ENCODE results near the gene KIAA0232. TPM values are rescaled to one million over a fixed set of nuclear protein-coding genes. Genes with fewer than 3 reads are reported as not detected.

Gene KIAA0232
- total and polyA plus RNA-seq, 9 of the 15 experiments (the other 6 are each of a cell fraction or from before 2014, with no cell fraction given) = 3.5 to 17.4 (median 13.0) TPM

- TF ChIP-seq MBD1 (CRISPR knock-in tag; IDR thresholded peaks at IDR 0.05) (peak; percentile 79; the same call in 1 of the 2 replicates), RBFOX2 (IDR thresholded peaks at IDR 0.05; ENCODE audit: low read depth, low read length) (peak; percentile 64), CEBPG (CRISPR knock-in tag; IDR thresholded peaks at IDR 0.05) (no peak), CEBPG (tag; conservative IDR thresholded peaks at IDR 0.05 in 1 of 2, IDR thresholded peaks at IDR 0.05 in 1 of 2) (no peak), POLR2B (IDR thresholded peaks at IDR 0.05; ENCODE audit: low read depth, partially characterized antibody) (no peak), CTCF (IDR thresholded peaks at IDR 0.05 in 2 of 3, conservative IDR thresholded peaks at IDR 0.05 in 1 of 3; ENCODE audit: insufficient read depth in 2 of 3, low read depth in 1 of 3, low read length in 3 of 3) (no peak), BRF1 (IDR thresholded peaks at IDR 0.05; ENCODE audit: borderline replicate concordance, extremely low read depth, insufficient read length) (no peak), TRIM24 (IDR thresholded peaks at IDR 0.05) (no peak), NKRF (IDR thresholded peaks at IDR 0.05; ENCODE audit: borderline replicate concordance) (no peak), NRF1 (conservative IDR thresholded peaks at IDR 0.05 in 1 of 2, IDR thresholded peaks at IDR 0.05 in 1 of 2) (no peak), CREB1 (IDR thresholded peaks at IDR 0.05) (no peak), CREB1 (CRISPR knock-in tag; IDR thresholded peaks at IDR 0.05) (0 out of 2 replicates have a peak, but pooled peaks have one; percentile 10)
These were observed 49.0 kb upstream of the KIAA0232 start (continued) for GRCh38 chr4:6733358-6734164.

Data from K562 (cell line).